HT1080 (cell line): ENCODE data around the gene RHBDD1. TPM values are rescaled to one million over a fixed set of nuclear protein-coding genes. Genes with fewer than 3 reads are reported as not detected.

Experiments
- DNase-seq: peaks from one replicate; pipeline ENCODE4 v3.0.0-alpha.2; 2015; ENCODE audit warnings: low read depth
- small RNA-seq: library from RNA; depleted of rRNA; stranded (forward); fragments of <200 nt; gene quantifications from one replicate; pipeline ENCODE3, GENCODE V24; 2014
- total RNA-seq: library from RNA; depleted of rRNA; stranded (reverse); fragments of >200 nt; shearing (Covaris generic); gene quantifications from 2 replicates; pipeline ENCODE4 v1.2.3, GENCODE V29; 2014; rRNA removed

Gene RHBDD1
- total RNA-seq, 1 experiment from 2014 or later, result 7.7 TPM

GRCh38 chr2:227029426-227030105 is 193.7 kb downstream of the RHBDD1 start:
- no peak for DNase-seq

- DNase-seq, result no peak
Observed at GRCh38 chr2:227030789-227031188, 194.9 kb downstream of the RHBDD1 start.

- DNase-seq, result no peak
Observed at GRCh38 chr2:227031379-227031778, 195.5 kb downstream of the RHBDD1 start.

GRCh38 chr2:227033471-227034148 is 197.8 kb downstream of the RHBDD1 start:
- DNase-seq, result peak; percentile 24

GRCh38 chr2:227035711-227036367 is 200.0 kb downstream of the RHBDD1 start:
- no peak for DNase-seq

GRCh38 chr2:227036527-227036926 is 200.7 kb downstream of the RHBDD1 start:
- DNase-seq, result no peak

- no peak for DNase-seq
Observed at GRCh38 chr2:227038550-227039189, 202.8 kb downstream of the RHBDD1 start.

- no peak for DNase-seq
Observed at GRCh38 chr2:227043981-227044380, 208.1 kb downstream of the RHBDD1 start.

Small RNA genes within 50 kb of the gene (small RNA-seq; reads per million reads assigned to genes)
- not detected for gene RF00554

Other genes starting within 250 kb of the RHBDD1 start
- 22.8 and 29.9 TPM in 2 replicates for gene IRS1, start 36.2 kb upstream of the RHBDD1 start, total RNA-seq